ENCODE measurements around the gene HTR3B.

The HTR3B gene

DNA sequence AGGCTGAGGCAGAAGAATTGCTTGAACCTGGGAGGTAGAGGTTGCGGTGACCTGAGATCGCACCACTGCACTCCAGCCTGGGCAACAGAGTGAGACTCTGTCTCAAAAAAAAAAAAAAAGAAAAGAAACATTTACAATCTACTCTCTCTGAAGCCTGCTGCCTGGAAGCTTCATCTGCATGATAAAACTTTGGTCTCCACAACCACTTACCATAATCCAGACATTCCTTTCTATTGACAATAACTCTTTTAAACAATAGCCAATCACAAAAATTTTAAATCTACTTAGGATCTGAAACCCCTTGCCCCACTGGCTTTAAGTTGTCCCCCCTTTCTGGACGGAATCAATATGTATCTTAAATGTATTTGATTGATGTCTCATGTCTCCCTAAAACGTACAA lies 45.3 kb downstream of the HTR3B start:
- DNase-seq, result no peak

DNA sequence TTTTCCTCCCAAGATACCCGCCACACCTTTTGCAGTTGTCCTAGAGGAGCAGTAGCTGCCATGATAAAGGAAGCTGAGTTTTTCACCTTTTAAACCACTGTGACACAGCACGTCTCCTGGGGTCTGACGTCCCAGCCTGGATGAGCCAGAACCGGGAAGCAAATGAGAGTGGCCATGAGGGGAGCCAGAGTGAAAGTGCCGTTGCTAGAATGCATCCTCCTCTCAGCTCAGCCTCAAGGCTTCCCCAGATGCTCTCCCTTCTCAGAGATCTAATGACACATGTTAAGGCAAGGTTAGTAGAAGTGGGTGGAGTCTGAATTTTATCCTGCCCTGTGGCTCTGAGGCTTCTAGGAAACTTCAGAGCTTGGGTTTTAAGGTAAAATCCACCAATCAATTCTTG lies 46.9 kb downstream of the HTR3B start:
- no peak for DNase-seq

DNA sequence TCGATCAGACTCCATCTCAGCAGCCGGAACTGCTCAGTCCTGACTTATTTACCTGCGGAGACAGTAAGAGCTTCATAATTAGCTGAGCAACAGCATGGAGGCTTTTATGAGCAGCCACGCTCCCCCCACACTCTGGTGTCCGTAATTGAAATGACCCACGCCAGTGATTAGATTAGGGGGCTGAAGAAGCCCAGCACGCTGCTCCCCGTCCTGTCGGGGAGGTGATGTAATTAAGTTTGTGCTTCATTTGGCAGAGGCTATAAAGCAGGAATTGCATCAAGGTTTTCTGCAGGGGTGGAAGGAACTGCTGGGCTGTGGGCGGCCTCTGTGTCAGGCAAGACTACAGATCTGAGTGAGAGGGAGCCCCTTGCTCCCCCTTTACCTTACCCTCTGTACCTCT lies 47.5 kb downstream of the HTR3B start:
- DNase-seq, result no peak

DNA sequence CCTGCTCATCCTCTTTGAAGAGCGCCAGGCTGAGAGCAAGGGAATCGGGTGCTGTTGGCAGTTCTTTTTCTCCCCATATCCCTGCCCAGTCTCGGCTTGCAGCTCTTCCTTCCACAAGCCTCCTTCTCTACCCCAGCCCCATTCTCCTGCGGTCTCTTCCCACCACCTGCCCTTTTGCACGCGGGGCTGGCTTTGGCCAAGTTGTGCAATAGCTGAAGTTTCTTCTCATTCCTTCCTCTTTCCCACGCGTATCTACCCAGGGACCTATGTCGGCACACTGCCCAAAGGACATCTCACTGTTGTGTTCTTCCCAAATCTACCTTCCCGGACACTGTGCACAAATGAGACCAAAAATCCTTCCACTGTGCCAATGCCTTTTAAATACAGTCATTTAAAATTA lies 48.0 kb downstream of the HTR3B start:
- DNase-seq, result no peak

DNA sequence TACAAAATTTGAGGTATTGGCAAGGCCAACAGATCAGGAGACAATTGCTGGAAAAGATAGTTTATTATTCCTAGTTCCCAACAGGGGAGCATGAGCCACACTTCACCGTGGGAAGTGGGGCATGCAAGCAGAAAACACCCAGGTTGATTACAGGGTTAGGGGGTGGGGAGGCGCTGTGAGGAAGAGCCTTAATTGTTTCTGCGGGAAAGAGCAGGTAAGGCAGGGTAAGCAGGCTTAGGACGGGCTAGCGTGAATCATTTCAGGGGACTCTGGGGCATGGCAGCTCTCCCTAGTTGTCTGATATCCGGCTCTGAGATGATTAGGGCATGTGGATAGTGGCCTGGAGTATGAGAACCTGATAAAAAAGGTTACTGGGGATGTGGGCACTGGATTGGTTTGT lies 49.6 kb downstream of the HTR3B start:
- DNase-seq, result no peak

DNA sequence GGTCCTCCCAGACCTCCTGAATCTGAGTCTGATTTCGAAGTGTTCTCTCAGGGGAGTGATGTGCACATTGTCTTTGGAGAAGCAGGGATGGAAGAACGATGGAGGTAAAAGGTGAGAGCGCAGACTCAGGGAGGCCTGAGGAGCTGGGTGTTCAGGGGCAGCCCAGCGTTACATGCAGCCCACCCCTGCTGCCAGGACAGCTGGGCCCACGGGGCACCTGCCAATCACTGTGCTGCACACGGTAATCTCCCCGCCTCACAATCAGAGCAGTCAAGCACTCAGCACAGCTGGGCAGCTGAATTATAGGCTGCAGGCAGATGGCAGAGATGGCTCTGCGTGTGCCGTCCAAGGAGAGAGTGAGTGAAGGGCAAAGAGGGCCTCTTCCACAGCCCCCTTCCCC lies 52.4 kb downstream of the HTR3B start:
- no peak for DNase-seq

DNA sequence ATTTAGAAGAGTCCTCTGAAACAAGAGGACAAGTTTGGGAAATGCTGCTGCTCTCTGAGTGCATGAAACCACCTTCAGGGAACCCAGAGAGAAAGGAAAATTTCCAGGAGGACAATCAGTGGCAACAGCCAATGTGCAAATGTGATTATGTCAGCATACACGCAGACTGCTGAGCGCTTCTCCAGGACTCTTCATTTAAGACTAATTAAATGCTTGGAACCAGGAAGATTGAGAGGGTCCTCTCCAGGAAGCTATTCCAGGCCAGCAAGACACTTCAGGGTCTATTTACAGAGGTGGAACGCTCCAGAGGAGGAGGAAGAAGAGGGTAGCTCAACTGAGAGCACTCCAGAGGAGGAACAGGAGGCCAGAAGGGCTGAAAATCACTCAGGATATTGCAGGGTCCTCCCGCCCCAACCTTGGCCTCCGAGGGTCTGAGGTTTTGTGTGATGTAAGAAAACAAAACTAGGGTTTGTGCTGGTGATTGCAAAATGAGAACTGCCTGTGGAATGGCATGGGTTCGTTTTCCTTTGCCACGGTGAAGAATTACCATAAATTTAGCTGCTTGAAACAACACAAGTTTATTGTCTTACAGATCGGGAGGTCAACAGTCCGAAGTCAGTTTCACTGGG lies 56.2 kb downstream of the HTR3B start:
- DNase-seq, result no peak

DNA sequence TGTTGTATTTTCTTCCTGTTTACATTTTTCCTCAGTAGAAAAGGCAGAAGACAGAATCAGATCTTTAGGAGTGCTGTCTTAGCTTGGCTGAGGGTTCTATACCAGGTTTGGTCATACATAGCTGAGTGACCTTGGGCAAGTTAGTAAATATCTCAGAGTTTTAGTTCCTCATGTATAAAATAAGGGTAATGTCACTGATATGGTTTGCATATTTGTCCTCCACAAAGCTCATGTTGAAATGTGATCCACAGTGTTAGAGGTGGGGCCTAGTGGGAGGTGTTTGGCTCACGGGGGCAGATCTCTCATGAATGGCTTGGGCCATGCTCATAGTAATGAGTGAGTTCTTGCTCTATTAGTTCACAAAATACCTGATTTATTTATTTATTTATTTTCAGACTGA lies 62.8 kb downstream of the HTR3B start:
- no peak for DNase-seq

DNA sequence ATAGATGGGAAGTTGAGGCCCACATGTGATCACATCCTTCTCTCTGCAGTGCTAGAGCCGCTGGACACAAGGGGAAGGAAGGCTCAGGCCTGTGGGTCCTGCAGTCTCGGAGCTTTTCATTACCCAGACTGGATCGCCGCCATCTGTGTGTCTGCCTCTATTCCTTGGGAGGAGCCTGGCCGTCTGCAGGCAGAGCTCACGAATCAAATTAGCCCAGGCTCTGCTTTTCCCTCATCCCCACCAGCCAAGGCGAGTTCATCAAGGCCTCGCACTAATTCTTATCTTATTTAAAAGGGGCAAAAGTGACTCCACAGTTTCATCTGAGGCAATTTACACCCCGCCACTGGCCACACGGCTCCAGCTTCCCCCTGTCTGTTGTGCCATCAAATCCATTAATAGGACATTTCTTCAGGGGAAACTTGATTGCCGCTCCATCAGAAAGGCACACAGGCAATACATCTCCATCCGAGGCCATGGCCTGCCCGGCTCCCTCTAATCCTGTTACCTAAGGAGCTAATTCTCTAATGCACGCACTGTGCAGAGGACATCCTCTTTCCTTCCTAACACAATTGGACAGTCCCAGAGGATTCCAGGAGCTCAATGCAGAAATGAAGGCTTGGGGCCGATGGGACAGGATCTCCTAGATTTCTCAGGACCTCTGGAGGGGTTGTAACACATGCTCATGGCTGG lies 67.1 kb downstream of the HTR3B start:
- no peak for DNase-seq

DNA sequence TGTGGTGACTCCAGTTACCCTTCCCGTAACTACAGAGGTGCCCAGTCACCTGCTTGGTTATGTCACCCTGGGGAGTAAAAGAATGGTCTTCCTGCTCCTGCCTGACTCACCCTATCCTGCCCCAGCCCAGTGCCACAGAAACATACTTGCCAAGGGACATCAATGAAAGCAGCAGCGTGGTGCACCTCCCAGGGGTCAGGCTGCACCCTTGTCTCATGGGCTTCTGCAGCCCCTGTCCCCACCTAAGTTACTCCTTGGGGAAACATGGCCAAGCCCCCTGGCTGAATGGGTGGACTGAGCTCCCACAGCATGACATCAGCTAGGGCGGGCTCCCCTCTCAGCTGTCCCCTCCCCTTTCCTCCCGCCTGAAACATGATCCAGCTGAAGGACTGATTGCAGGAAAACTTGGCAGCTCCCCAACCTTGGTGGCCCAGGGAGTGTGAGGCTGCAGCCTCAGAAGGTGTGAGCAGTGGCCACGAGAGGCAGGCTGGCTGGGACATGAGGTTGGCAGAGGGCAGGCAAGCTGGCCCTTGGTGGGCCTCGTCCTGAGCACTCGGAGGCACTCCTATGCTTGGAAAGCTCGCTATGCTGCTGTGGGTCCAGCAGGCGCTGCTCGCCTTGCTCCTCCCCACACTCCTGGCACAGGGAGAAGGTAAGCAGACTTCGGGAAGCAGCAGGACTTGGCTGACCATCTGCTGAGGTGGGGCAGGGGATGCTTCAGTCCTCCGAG lies 70.3 kb downstream of the HTR3B start, which contains the start of gene HTR3A:
Gene HTR3A, plus strand, starts transcription at position 368 of the 730 bp plus-strand sequence. Its CDS starts 218 bp downstream, at position 586.
- no peak for DNase-seq

DNA sequence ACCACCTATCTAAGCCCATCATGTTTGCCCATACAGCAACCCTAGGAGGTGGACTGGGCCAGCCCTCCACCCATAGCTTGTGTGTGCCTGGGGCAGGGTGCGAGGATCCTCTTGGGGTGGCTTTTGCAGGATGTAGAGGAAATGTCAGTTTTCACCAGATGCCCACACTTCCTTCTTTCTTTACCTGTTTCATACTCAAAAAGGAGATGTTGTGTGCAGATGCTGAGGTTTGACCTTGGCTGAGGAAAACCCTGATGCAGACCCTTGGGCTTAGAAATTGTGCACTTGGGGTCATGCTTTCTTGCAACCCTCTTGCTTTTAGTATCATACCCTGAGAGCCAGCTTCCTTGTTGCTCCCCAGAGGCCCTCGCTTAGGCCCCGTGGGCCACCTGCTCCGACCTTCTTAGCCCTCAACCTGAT lies 72.5 kb downstream of the HTR3B start:
- DNase-seq, result no peak

DNA sequence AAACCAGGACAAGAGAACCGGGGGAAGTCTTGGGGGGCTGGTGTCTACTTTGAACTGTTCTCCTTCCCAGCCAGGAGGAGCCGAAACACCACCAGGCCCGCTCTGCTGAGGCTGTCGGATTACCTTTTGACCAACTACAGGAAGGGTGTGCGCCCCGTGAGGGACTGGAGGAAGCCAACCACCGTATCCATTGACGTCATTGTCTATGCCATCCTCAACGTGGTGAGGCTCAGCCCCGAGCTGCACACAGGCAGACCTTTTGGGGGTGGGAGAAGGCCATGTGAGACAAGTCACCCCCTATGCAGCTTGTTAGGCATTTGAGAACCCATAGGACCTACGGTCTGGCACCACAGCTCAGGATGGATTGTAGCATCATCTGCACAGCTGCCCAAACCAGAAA lies 73.1 kb downstream of the HTR3B start:
- DNase-seq, result no peak

DNA sequence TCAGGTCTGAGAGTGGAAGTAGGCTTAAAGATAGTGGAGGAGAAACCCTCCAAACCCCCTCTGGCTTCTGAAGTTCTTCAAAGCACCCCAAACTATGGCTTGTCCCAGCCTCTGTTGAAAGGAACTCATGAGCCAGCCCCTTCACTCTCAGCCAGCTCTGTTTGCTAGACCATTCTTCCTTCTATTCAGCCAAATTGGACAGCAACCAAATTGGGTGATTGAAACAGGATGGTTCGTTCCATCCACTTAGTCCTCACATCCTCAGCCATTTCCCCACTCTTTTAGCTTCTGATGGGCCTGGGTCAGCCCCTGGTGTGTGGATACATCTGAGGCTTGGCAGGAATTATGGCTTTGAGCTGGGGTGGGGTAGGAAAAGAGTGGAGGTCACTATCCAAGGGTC lies 74.8 kb downstream of the HTR3B start:
- DNase-seq, result no peak

DNA sequence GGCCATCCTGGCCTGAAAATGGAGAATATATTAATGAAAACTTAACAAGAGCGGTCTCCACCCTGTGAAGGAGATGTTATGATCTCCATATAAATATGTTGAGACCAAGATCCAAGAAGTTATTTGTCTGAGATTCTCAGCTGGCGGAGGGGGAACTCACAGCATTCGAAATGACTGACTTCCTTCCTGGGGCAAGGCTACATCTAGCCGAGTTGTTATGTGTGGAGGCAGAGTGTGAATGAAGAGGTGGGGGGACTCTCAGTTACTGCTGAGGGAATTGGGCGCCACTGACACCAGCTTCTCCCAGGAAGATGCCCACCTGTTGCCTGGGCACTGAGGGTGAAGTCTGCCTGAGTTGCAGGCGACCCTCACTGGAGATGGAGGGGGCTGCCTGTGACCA lies 76.2 kb downstream of the HTR3B start:
- no peak for DNase-seq

DNA sequence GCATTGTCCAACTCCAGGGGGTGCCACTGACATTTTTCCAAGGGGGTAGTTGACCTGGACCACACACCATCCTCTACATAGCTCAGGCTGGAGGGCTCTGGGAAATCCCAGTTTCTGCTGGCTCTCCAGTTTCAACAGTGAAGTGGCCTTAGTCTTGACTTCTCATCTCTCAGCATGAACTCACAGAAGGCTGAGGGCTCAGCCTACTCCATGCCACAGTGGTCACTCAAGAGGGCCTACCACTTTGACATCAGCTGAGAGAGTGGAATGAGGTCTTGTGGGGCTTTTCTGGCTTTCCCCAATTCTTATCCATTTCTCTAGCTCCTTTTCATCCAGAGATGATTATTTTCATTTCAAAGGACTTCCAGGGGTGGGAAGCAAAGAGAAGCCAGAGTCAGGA lies 77.7 kb downstream of the HTR3B start:
- no peak for DNase-seq

DNA sequence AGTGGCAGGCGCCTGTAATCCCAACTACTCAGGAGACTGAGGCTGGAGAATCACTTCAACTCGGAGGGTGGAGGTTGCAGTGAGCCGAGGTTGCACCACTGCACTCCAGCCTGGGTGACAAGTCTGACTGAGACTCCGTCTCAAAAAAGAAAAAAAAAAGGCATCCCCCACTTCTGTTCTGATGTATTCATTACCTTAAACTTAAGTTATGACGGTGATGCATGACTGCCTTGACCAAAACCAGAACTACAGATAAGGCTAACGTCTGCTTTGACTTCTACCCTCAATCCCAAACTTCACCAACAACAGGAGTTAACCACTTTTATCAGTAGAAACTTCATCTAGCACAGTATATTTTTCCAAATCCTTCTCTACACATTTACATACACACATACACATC lies 80.2 kb downstream of the HTR3B start:
- no peak for DNase-seq

DNA sequence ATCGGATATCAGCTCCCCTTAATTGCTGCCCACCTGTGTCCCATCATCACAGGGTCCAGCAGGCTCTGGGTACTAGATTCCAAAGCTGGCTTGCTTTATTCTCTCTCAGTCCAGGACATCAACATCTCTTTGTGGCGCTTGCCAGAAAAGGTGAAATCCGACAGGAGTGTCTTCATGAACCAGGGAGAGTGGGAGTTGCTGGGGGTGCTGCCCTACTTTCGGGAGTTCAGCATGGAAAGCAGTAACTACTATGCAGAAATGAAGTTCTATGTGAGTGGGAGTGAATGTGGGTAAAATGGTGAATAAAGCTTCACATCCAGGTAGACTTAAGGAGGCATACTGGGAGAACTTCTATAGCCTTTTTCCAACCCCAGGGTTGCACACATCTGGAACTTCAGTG lies 81.3 kb downstream of the HTR3B start:
- no peak for DNase-seq

DNA sequence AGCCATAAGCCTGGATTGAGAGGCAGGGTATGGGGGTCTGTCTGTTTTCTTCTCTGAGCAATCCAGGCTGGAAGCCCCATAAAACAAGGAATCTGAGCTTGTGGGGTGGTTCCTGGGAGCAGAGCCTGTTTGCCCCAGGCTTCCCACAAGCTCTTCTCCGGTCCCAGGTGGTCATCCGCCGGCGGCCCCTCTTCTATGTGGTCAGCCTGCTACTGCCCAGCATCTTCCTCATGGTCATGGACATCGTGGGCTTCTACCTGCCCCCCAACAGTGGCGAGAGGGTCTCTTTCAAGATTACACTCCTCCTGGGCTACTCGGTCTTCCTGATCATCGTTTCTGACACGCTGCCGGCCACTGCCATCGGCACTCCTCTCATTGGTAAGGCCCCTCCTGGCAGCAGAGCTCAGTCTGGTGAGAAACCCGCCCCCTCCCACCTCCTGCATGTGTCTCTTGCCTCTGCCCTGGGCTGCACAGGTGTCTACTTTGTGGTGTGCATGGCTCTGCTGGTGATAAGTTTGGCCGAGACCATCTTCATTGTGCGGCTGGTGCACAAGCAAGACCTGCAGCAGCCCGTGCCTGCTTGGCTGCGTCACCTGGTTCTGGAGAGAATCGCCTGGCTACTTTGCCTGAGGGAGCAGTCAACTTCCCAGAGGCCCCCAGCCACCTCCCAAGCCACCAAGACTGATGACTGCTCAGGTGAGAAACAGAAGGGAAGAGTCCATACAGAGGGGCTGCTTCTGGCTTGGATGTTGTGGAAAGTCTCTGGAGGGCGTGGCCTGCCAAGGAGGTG lies 82.0 kb downstream of the HTR3B start:
- no peak for DNase-seq

DNA sequence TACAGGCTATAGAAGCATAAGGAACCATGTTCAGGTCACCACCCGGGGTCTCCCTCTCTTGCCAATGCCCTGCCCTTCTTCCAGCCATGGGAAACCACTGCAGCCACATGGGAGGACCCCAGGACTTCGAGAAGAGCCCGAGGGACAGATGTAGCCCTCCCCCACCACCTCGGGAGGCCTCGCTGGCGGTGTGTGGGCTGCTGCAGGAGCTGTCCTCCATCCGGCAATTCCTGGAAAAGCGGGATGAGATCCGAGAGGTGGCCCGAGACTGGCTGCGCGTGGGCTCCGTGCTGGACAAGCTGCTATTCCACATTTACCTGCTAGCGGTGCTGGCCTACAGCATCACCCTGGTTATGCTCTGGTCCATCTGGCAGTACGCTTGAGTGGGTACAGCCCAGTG lies 84.8 kb downstream of the HTR3B start:
- DNase-seq, result no peak

DNA sequence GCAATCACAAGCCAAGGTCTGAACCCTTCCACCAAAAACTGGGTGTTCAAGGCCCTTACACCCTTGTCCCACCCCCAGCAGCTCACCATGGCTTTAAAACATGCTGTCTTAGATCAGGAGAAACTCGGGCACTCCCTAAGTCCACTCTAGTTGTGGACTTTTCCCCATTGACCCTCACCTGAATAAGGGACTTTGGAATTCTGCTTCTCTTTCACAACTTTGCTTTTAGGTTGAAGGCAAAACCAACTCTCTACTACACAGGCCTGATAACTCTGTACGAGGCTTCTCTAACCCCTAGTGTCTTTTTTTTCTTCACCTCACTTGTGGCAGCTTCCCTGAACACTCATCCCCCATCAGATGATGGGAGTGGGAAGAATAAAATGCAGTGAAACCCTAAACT lies 85.3 kb downstream of the HTR3B start:
- DNase-seq, result no peak

DNA sequence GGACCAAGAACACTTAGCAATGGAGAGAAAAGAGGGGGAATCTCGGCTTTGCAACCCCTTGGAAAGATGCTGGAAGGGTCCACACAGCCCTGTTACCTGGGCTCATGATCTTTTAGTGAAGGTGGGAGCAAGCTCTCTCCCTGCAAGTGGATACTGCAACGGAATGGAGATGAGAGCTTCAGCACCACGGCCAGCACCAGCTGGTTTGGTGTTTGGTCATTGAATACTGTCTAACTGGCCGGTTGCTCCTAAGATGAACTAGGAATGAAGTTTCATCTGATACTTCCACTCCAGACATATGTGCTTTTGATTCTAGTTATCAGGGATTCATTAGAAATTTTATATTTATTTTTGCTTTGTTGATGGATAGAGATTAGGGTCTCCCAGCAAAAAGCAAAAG lies 86.6 kb downstream of the HTR3B start:
- no peak for DNase-seq

DNA sequence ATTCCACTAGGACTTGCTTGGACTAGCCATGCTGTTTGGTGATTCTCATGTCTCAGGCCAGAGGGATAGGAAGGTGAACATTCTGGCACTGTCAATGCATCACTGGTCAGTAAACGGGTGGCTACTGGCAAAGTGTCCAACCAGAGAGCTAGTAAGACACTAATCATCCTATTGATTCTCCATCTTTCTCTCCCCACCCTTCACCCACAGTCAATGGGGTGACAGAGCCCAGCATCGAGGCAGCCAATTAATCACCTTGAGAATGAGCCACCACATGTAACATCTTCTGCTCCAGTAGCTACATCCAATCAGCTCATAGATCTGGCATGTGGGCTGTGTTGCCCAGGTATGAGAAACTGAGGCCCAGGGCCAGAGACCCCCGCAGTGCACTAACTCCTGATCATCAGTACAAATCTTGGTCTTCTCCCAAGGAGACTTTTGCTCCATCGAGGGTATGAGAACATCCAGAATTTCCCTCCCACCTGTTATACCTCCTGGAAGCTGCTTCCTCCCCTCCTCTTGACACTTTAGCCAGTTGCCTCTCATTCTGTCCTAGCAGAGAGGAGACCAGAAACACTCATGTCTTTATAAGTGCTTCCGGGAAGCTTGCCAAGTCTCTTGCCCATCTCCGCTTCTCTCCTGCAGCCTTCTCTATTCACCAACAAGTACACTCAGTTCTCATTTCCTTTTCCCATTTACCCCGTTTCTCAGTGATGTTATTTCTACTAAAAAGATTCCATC lies 87.3 kb downstream of the HTR3B start:
- DNase-seq, result no peak

Data from CD4-positive, alpha-beta T cell treated with Interleukin-10 for 1 hour (primary cell).